H1 (cell line): ENCODE measurements around the gene YOD1. TPM values are rescaled to one million over a fixed set of nuclear protein-coding genes. Genes with fewer than 3 reads are reported as not detected.

Experiments
- RNF2 ChIP-seq: fragments of 200-900, 300-1000 bp; sonication (generic); IDR thresholded peaks from 2 replicates; pipeline ENCODE4 v1.7.1; 2016; ENCODE audit warnings: borderline replicate concordance, low read depth, mild to moderate bottlenecking, antibody characterized with exemption, low read length; ENCODE audit not compliant: poor library complexity, severe bottlenecking; ENCODE audit errors: missing control alignments
- polyA plus RNA-seq, 7 experiments: library from polyadenylated mRNA; depleted of rRNA in 3 of 7; stranded (reverse) in 5 of 7; unstranded in 2 of 7; fragments of >200 nt in 5 of 7; fragments of 200-250 nt in 2 of 7; gene quantifications; 1 replicate in 5 of 7; 2 replicates in 1 of 7; 4 replicates in 1 of 7; pipeline versions ENCODE4 v1.2.1 to v1.2.3, GENCODE V29; 2011 to 2013; ENCODE audit warnings: missing spikeins in 2 of 7, mixed read lengths in 2 of 7
- total RNA-seq: library from RNA; stranded (reverse); fragmentation: NEBNext Ultra II Directional; extraction: Animal tissue kit (Norgen Biotek cat#: 25700); gene quantifications from 2 replicates; pipeline ENCODE4 v1.2.1, GENCODE V29; 2021
- TF ChIP-seq, protein P1 (sequence below): fragments of 300-600 bp; sonication (generic); IDR thresholded peaks from 2 replicates; pipeline ENCODE4 v1.7.1; 2012; ENCODE audit warnings: low read length, moderate library complexity, mild to moderate bottlenecking, inconsistent platforms; ENCODE audit not compliant: insufficient replicate concordance

YOD1 gene
- total and polyA plus RNA-seq, 2 of the 8 experiments (the other 6 are each of a cell fraction or from before 2014, with no cell fraction given) = 1.9 to 11.8 TPM

DNA sequence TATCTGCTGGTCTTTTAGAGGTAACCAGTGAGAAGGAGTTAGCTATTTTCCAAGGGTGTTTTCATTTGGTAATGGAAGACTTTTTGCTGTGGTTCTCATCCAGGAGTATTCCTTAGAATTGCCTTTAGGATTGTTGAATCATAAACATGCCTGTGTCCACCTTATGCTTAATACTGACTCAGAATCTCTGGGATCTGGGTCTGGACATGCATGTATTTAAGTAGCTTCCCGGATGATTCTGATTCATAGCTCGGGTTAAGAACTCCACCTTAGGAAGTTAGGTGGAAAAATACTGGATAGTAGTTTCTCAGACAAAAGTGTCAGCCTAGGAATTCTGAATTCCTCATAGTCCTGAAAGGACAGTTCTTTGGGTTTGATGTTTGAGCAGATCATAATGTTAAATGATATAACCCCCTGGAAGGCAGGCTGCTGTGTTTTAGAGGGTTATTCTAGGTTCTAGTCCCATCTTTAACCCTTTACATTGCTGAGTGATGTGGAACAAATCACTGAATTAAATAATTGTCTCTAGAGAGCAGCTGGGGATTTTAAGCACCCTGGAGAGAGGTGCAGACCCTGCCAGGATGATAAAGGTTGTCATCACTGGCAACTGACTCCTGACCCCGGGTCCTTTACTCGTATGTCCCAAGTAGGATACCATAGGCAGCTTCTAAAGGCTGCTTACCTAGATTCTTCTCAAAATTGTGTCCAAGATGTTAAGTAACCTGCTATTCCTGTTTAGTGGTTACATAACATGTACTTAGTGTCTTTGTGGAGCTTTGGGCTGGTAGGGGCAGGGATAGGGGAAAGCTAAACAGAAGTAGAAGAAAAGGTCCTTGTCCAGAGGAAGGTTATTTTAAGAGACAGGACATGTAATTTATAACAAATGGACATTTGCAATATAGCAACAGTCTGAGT, 23.2 kb upstream of the YOD1 start (continued):
- TF ChIP-seq, protein P1, sequence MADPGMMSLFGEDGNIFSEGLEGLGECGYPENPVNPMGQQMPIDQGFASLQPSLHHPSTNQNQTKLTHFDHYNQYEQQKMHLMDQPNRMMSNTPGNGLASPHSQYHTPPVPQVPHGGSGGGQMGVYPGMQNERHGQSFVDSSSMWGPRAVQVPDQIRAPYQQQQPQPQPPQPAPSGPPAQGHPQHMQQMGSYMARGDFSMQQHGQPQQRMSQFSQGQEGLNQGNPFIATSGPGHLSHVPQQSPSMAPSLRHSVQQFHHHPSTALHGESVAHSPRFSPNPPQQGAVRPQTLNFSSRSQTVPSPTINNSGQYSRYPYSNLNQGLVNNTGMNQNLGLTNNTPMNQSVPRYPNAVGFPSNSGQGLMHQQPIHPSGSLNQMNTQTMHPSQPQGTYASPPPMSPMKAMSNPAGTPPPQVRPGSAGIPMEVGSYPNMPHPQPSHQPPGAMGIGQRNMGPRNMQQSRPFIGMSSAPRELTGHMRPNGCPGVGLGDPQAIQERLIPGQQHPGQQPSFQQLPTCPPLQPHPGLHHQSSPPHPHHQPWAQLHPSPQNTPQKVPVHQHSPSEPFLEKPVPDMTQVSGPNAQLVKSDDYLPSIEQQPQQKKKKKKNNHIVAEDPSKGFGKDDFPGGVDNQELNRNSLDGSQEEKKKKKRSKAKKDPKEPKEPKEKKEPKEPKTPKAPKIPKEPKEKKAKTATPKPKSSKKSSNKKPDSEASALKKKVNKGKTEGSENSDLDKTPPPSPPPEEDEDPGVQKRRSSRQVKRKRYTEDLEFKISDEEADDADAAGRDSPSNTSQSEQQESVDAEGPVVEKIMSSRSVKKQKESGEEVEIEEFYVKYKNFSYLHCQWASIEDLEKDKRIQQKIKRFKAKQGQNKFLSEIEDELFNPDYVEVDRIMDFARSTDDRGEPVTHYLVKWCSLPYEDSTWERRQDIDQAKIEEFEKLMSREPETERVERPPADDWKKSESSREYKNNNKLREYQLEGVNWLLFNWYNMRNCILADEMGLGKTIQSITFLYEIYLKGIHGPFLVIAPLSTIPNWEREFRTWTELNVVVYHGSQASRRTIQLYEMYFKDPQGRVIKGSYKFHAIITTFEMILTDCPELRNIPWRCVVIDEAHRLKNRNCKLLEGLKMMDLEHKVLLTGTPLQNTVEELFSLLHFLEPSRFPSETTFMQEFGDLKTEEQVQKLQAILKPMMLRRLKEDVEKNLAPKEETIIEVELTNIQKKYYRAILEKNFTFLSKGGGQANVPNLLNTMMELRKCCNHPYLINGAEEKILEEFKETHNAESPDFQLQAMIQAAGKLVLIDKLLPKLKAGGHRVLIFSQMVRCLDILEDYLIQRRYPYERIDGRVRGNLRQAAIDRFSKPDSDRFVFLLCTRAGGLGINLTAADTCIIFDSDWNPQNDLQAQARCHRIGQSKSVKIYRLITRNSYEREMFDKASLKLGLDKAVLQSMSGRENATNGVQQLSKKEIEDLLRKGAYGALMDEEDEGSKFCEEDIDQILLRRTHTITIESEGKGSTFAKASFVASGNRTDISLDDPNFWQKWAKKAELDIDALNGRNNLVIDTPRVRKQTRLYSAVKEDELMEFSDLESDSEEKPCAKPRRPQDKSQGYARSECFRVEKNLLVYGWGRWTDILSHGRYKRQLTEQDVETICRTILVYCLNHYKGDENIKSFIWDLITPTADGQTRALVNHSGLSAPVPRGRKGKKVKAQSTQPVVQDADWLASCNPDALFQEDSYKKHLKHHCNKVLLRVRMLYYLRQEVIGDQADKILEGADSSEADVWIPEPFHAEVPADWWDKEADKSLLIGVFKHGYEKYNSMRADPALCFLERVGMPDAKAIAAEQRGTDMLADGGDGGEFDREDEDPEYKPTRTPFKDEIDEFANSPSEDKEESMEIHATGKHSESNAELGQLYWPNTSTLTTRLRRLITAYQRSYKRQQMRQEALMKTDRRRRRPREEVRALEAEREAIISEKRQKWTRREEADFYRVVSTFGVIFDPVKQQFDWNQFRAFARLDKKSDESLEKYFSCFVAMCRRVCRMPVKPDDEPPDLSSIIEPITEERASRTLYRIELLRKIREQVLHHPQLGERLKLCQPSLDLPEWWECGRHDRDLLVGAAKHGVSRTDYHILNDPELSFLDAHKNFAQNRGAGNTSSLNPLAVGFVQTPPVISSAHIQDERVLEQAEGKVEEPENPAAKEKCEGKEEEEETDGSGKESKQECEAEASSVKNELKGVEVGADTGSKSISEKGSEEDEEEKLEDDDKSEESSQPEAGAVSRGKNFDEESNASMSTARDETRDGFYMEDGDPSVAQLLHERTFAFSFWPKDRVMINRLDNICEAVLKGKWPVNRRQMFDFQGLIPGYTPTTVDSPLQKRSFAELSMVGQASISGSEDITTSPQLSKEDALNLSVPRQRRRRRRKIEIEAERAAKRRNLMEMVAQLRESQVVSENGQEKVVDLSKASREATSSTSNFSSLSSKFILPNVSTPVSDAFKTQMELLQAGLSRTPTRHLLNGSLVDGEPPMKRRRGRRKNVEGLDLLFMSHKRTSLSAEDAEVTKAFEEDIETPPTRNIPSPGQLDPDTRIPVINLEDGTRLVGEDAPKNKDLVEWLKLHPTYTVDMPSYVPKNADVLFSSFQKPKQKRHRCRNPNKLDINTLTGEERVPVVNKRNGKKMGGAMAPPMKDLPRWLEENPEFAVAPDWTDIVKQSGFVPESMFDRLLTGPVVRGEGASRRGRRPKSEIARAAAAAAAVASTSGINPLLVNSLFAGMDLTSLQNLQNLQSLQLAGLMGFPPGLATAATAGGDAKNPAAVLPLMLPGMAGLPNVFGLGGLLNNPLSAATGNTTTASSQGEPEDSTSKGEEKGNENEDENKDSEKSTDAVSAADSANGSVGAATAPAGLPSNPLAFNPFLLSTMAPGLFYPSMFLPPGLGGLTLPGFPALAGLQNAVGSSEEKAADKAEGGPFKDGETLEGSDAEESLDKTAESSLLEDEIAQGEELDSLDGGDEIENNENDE = no peak
- no peak for TF ChIP-seq RNF2
- TF ChIP-seq, all 59 proteins: peak for 0
